Loucy (cell line): Measurements from ENCODE around the gene CSTF3.

Source experiments
- H2AFZ ChIP-seq: fragments of 200-600 bp; sonication (generic); 2 replicates; pipeline ENCODE4 v1.6.0; 2016; ENCODE audit warnings: antibody characterized with exemption, mild to moderate bottlenecking, low read length, moderate library complexity
- H3F3A ChIP-seq: fragments of 200-600 bp; 2 replicates; pipeline ENCODE4 v1.6.0; 2016; ENCODE audit warnings: antibody characterized with exemption, low read depth, mild to moderate bottlenecking
- H3K27me3 ChIP-seq: fragments of 200-600 bp; sonication (generic); 2 replicates; pipeline ENCODE4 v1.6.1; 2014; ENCODE audit warnings: low read length, mild to moderate bottlenecking; ENCODE audit not compliant: insufficient read depth, poor library complexity, severe bottlenecking
- H3K36me3 ChIP-seq: fragments of 200-600 bp; sonication (generic); 2 replicates; pipeline ENCODE4 v1.6.1; 2016; ENCODE audit warnings: low read length; ENCODE audit not compliant: insufficient read depth
- H3K4me1 ChIP-seq: fragments of 200-600 bp; sonication (generic); 2 replicates; pipeline ENCODE4 v1.5.1; 2014; ENCODE audit warnings: low read length, mild to moderate bottlenecking; ENCODE audit not compliant: insufficient read depth, poor library complexity, severe bottlenecking
- H3K4me2 ChIP-seq: fragments of 200-600 bp; sonication (generic); 2 replicates; pipeline ENCODE4 v1.6.0; 2014; ENCODE audit warnings: antibody characterized with exemption, low read length, low read depth, mild to moderate bottlenecking; ENCODE audit not compliant: poor library complexity, severe bottlenecking
- H3K4me3 ChIP-seq: fragments of 200-600 bp; sonication (generic); 2 replicates; pipeline ENCODE4 v1.5.1; 2014; ENCODE audit warnings: low read length, mild to moderate bottlenecking, mixed read lengths; ENCODE audit not compliant: poor library complexity, severe bottlenecking
- H3K79me2 ChIP-seq: fragments of 200-600 bp; sonication (generic); 2 replicates; pipeline ENCODE4 v1.6.1; 2014; ENCODE audit warnings: low read length; ENCODE audit not compliant: insufficient read depth
- H3K9ac ChIP-seq: fragments of 200-600 bp; sonication (generic); 2 replicates; pipeline ENCODE4 v1.6.0; 2014; ENCODE audit warnings: mild to moderate bottlenecking, low read depth, low read length, moderate library complexity; ENCODE audit not compliant: poor library complexity, severe bottlenecking
- H3K9me2 ChIP-seq: fragments of 200-600 bp; sonication (generic); replicated peaks from 2 replicates; pipeline ENCODE4 v1.6.1; 2016; ENCODE audit warnings: low read depth, low read length, mixed read lengths
- H3K9me3 ChIP-seq: fragments of 200-600 bp; sonication (generic); 2 replicates; pipeline ENCODE4 v1.6.1; 2014; ENCODE audit warnings: mild to moderate bottlenecking, antibody characterized with exemption, low read length, low read depth; ENCODE audit not compliant: insufficient read depth
- H4K20me1 ChIP-seq: fragments of 200-600 bp; sonication (generic); 2 replicates; pipeline ENCODE4 v1.6.0; 2014; ENCODE audit warnings: antibody characterized with exemption, low read length, mild to moderate bottlenecking; ENCODE audit not compliant: insufficient read depth, poor library complexity, severe bottlenecking
- EZH2phosphoT487 ChIP-seq: fragments of 200-600 bp; IDR thresholded peaks from 2 replicates; pipeline ENCODE4 v1.6.1; 2018; ENCODE audit warnings: antibody characterized with exemption, mild to moderate bottlenecking, moderate library complexity, borderline replicate concordance
- TF ChIP-seq, protein P1 (sequence below): fragments of 200-600 bp; sonication (generic); conservative IDR thresholded peaks from 2 replicates; pipeline ENCODE4 v1.5.1; 2014; ENCODE audit warnings: mild to moderate bottlenecking, antibody characterized with exemption, low read length

The CSTF3 gene

DNA sequence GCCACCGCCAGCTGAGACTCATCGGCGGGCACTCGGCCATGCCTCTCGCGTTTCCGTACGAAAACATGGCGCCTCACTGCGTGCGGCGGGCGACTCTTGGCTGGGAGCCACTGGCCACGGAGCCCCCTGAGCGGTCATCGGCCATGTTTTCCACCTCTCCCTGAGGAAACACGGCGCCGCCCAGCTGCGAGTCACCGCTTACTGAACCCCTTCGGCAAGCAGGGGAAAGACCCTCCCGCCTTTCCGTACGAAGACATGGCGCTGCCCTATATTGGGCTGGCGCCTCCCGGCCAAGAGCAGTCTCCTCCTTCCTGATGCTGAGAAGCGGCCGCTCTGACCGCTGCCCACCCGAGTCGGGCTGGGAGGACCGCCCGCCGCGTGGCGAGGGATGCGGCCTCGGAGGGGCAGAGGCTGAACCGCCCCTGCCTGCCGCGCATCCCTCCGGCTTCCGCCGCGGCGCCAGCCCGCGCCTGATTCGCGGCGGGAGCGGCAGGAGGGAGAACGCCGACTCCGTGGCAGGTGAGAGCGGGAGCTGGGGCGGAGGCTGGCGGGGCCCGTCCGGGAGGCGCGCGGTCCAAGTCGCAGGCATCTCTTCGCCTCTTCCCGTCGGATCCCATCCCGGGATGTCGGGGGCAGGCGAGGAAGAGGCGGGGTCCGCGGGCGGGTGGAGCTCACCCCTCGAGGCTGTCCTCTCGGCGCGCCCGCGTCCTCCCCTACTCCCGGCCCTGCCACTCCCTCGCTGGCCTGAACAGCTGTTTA is 121.8 kb downstream of the CSTF3 start, which contains the start of gene TCP11L1:
TCP11L1 (plus strand) TSS at position 299 of the 759 bp plus-strand sequence. CDS start 4,202 bp downstream, outside the sequence.
- Histone ChIP-seq H3K27me3 (no peaks in the 10 kb centered on the region), H3K36me3 (no peaks in the 10 kb centered on the region), H3K9me2 (no peaks in the 10 kb centered on the region), H2AFZ (peak within 1 kb of the TSS; percentile 94), H3K79me2 (peaks cover 33% of the 10 kb centered on the region), H3K9ac (peak within 1 kb of the TSS; percentile 79), H3K4me2 (peak within 1 kb of the TSS; percentile 84), H4K20me1 (no peaks in the 10 kb centered on the region), H3K4me1 (peaks cover 23% of the 10 kb centered on the region), H3F3A (no peaks in the 10 kb centered on the region), H3K9me3 (no peaks in the 10 kb centered on the region), H3K4me3 (peak within 1 kb of the TSS; percentile 84)
- TF ChIP-seq, protein P1, sequence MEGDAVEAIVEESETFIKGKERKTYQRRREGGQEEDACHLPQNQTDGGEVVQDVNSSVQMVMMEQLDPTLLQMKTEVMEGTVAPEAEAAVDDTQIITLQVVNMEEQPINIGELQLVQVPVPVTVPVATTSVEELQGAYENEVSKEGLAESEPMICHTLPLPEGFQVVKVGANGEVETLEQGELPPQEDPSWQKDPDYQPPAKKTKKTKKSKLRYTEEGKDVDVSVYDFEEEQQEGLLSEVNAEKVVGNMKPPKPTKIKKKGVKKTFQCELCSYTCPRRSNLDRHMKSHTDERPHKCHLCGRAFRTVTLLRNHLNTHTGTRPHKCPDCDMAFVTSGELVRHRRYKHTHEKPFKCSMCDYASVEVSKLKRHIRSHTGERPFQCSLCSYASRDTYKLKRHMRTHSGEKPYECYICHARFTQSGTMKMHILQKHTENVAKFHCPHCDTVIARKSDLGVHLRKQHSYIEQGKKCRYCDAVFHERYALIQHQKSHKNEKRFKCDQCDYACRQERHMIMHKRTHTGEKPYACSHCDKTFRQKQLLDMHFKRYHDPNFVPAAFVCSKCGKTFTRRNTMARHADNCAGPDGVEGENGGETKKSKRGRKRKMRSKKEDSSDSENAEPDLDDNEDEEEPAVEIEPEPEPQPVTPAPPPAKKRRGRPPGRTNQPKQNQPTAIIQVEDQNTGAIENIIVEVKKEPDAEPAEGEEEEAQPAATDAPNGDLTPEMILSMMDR = no peak
- no peak for TF ChIP-seq EZH2phosphoT487

DNA sequence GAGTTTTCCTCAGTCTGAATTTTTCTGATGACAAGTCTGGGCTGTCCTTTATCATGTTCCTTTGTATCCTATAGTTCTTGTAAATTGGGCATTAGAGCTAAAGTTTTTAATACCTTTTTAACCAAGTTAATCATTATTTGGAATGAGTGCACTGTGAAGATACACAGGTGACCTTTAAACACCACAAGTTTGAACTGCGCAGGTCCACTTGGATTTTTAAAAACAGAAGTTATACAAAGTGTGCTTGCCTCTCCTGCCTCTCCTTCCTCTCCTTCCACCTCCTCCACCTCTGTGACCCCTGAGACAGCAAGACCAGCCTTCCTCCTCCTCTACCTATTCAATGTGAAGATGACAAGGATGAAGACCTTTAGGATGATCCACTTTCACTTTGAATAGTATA is 126.3 kb downstream of the CSTF3 start:
- TF ChIP-seq EZH2phosphoT487 = no peak
- TF ChIP-seq, protein P1 = no peak
- Histone ChIP-seq H3K79me2 (peaks cover 2% of the 10 kb centered on the region; the same call in 1 of the 2 replicates), H3F3A (no peaks in the 10 kb centered on the region), H2AFZ (peak overlapping the region; percentile 70; the same call in 1 of the 2 replicates), H3K9me2 (no peaks in the 10 kb centered on the region), H3K4me1 (peaks cover 3% of the 10 kb centered on the region), H3K9ac (no peak overlapping the region), H3K36me3 (no peaks in the 10 kb centered on the region), H3K4me2 (no peak overlapping the region), H3K9me3 (no peaks in the 10 kb centered on the region), H4K20me1 (no peaks in the 10 kb centered on the region), H3K27me3 (no peaks in the 10 kb centered on the region), H3K4me3 (no peak overlapping the region)
